Nephron (organoid): ENCODE measurements around the gene GPR62.

ENCODE experiments used
- H3K27ac Mint-ChIP-seq, 3 experiments: 2 replicates each; pipeline ENCODE4 v1.8.0; 2020; ENCODE audit warnings: mixed read lengths in 3 of 3, mild to moderate bottlenecking in 2 of 3, moderate library complexity in 1 of 3
- H3K27me3 Mint-ChIP-seq: 2 replicates; pipeline ENCODE4 v1.8.0; 2021; ENCODE audit warnings: low read depth, mild to moderate bottlenecking, moderate library complexity, mixed read lengths
- H3K36me3 Mint-ChIP-seq: 2 replicates; pipeline ENCODE4 v1.8.0; 2020; ENCODE audit warnings: low read depth, mixed read lengths
- H3K4me1 Mint-ChIP-seq: 2 replicates; pipeline ENCODE4 v1.8.0; 2020; ENCODE audit warnings: mixed read lengths
- H3K4me3 Mint-ChIP-seq, 3 experiments: 2 replicates each; pipeline ENCODE4 v1.8.0; 2020; ENCODE audit warnings: mild to moderate bottlenecking in 3 of 3, mixed read lengths in 3 of 3, moderate library complexity in 2 of 3
- H3K9me3 Mint-ChIP-seq: 2 replicates; pipeline ENCODE4 v1.8.0; 2020; ENCODE audit warnings: mixed read lengths
- TF ChIP-seq, protein P1 (sequence below), 3 experiments: fragments of 200-600 bp; sonication (generic); IDR thresholded peaks; one replicate each; pipeline ENCODE4 v1.5.0; 2021; ENCODE audit warnings: antibody characterized with exemption in 3 of 3; ENCODE audit not compliant: unreplicated experiment in 3 of 3

Gene GPR62

GRCh38 chr3:51942603-51943450, 12.4 kb upstream of the GPR62 start:
- peak overlapping the region; percentile 71 to 90 (median 86) for H3K27ac Mint-ChIP-seq
- H3K9me3 Mint-ChIP-seq = no peaks in the 10 kb centered on the region
- peaks cover 4% of the 10 kb centered on the region for H3K36me3 Mint-ChIP-seq

GRCh38 chr3:51943451-51944391, 11.5 kb upstream of the GPR62 start:
- Mint-ChIP-seq H3K36me3 (peaks cover 4% of the 10 kb centered on the region), H3K27ac (peak overlapping the region in 1 of 3 experiments; percentile 32), H3K27me3 (no peaks in the 10 kb centered on the region), H3K4me1 (peaks cover 25% of the 10 kb centered on the region), H3K4me3 (peak overlapping the region in 1 of 3 experiments; percentile 24), H3K9me3 (no peaks in the 10 kb centered on the region)
- TF ChIP-seq, protein P1, sequence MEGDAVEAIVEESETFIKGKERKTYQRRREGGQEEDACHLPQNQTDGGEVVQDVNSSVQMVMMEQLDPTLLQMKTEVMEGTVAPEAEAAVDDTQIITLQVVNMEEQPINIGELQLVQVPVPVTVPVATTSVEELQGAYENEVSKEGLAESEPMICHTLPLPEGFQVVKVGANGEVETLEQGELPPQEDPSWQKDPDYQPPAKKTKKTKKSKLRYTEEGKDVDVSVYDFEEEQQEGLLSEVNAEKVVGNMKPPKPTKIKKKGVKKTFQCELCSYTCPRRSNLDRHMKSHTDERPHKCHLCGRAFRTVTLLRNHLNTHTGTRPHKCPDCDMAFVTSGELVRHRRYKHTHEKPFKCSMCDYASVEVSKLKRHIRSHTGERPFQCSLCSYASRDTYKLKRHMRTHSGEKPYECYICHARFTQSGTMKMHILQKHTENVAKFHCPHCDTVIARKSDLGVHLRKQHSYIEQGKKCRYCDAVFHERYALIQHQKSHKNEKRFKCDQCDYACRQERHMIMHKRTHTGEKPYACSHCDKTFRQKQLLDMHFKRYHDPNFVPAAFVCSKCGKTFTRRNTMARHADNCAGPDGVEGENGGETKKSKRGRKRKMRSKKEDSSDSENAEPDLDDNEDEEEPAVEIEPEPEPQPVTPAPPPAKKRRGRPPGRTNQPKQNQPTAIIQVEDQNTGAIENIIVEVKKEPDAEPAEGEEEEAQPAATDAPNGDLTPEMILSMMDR (IDR thresholded peaks at IDR 0.05; ENCODE audit: unreplicated experiment in 3 of 3) = no peak

More at GRCh38 chr3:51942603-51943450, 12.4 kb upstream of the GPR62 start:
- H3K4me3 Mint-ChIP-seq = peak overlapping the region; percentile 87 to 94 (median 93)
- TF ChIP-seq, protein P1 (IDR thresholded peaks at IDR 0.05; ENCODE audit: unreplicated experiment in 3 of 3) = no peak
- H3K27me3 Mint-ChIP-seq = no peaks in the 10 kb centered on the region
- peaks cover 25% of the 10 kb centered on the region for H3K4me1 Mint-ChIP-seq

GRCh38 chr3:51944451-51945021, 10.6 kb upstream of the GPR62 start:
- Mint-ChIP-seq H3K36me3 (peaks cover 4% of the 10 kb centered on the region), H3K27ac (no peak overlapping the region), H3K4me1 (peaks cover 19% of the 10 kb centered on the region), H3K9me3 (no peaks in the 10 kb centered on the region), H3K27me3 (no peaks in the 10 kb centered on the region), H3K4me3 (no peak overlapping the region)
- TF ChIP-seq, protein P1 (IDR thresholded peaks at IDR 0.05; ENCODE audit: unreplicated experiment in 3 of 3) = no peak

- TF ChIP-seq, protein P1 (IDR thresholded peaks at IDR 0.05; ENCODE audit: unreplicated experiment in 3 of 3) = no peak
Measured at GRCh38 chr3:51945031-51945840, 9.9 kb upstream of the GPR62 start.

More at GRCh38 chr3:51945031-51945840, 9.9 kb upstream of the GPR62 start:
- Mint-ChIP-seq H3K27me3 (no peaks in the 10 kb centered on the region), H3K4me3 (no peak overlapping the region), H3K36me3 (peaks cover 4% of the 10 kb centered on the region), H3K9me3 (no peaks in the 10 kb centered on the region), H3K4me1 (peaks cover 19% of the 10 kb centered on the region), H3K27ac (peak overlapping the region in 1 of 3 experiments; percentile 48)
